Vagina (tissue), 2 donors: ENCODE results near the gene HSD17B2. TPM values are rescaled to one million over a fixed set of nuclear protein-coding genes. Genes with fewer than 3 reads are reported as not detected.

Experiments
- DNase-seq, 2 donors: peaks; one replicate each; pipeline ENCODE4 v3.0.0-alpha.2; 2017; ENCODE audit errors: extremely low spot score in 2 of 2
- H3K27ac ChIP-seq: fragments of 200-600 bp; sonication (generic); one replicate; pipeline ENCODE4 v1.5.1; 2019
- H3K27me3 ChIP-seq: fragments of 200-600 bp; sonication (generic); one replicate; pipeline ENCODE4 v1.5.1; 2019
- H3K36me3 ChIP-seq, 2 donors: fragments of 200-600 bp; sonication (generic); one replicate each; pipeline ENCODE4 v1.5.1; 2017 to 2019
- H3K4me1 ChIP-seq: fragments of 200-600 bp; sonication (generic); one replicate; pipeline ENCODE4 v1.5.1; 2019
- H3K4me3 ChIP-seq, 2 donors: fragments of 200-600 bp; sonication (generic); 1 replicate in 1 of 2; 2 replicates in 1 of 2; pipeline ENCODE4 v1.5.1; 2016 to 2019
- H3K9me3 ChIP-seq: fragments of 200-600 bp; sonication (generic); one replicate; pipeline ENCODE4 v1.5.1; 2019
- POLR2A ChIP-seq, 2 donors: fragments of 450-650 bp; IDR thresholded peaks; one replicate each; pipeline ENCODE4 v1.6.1; 2017; ENCODE audit warnings: antibody characterized with exemption in 2 of 2, mild to moderate bottlenecking in 2 of 2, moderate library complexity in 2 of 2
- POLR2AphosphoS5 ChIP-seq, 2 donors: sonication (generic); formaldehyde crosslinking; IDR thresholded peaks; one replicate each; pipeline ENCODE4 v1.9.0; 2017; ENCODE audit warnings: antibody characterized with exemption in 2 of 2, mild to moderate bottlenecking in 2 of 2, low read depth in 1 of 2; ENCODE audit not compliant: insufficient read depth in 1 of 2
- intact Hi-C: fragments of 100-400 bp; cut with DNase I; formaldehyde crosslinking; loops from one replicate; pipeline ENCODE4 v1.15.1; 2023
- total RNA-seq: library from RNA; depleted of rRNA; stranded (reverse); fragments of >200 nt; gene quantifications from one replicate; pipeline ENCODE4 v1.2.3, GENCODE V29; 2016
- TF ChIP-seq, protein P1 (sequence below), 3 experiments: fragments of 450-650 bp in 2 of 3; fragments of 200-600 bp in 1 of 3; sonication (generic) in 1 of 3; IDR thresholded peaks; one replicate each; pipeline ENCODE4 v1.5.1; 2017 to 2019; ENCODE audit warnings: antibody characterized with exemption in 3 of 3, mild to moderate bottlenecking in 2 of 3, moderate library complexity in 2 of 3

HSD17B2 gene
- total RNA-seq, 1 donor from 2014 or later, result 2.9 TPM

DNA sequence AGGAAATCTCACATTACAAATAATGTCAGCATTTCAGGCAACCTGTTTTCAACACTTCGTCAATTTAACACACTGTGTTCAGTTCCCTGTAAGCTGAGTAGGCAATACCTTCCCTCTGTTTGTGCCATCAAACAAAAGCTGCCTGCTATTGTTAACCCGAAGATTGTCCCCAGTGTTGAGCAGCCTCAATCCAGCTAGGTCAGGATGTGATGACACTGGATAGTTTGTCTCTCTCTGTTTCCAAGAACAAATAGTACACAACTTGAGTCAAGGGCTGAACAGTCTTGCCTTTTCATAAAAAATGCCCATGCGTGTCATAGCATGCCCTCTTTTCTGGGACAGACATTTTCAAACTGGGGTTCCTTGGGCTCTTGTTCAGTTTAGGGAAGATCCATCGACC, 36.4 kb downstream of the HSD17B2 start:
- no peak for DNase-seq
- intact Hi-C loops, result no loop called here
- Histone ChIP-seq H3K36me3 (no peaks in the 10 kb centered on the region), H3K4me1 (no peaks in the 10 kb centered on the region), H3K4me3 (no peak overlapping the region), H3K27me3 (no peaks in the 10 kb centered on the region), H3K27ac (no peak overlapping the region), H3K9me3 (no peaks in the 10 kb centered on the region)
- no peak for TF ChIP-seq POLR2A (IDR thresholded peaks at IDR 0.05)
- TF ChIP-seq POLR2AphosphoS5 (IDR thresholded peaks at IDR 0.05; ENCODE audit: insufficient read depth in 1 of 2, low read depth in 1 of 2), result no peak
- TF ChIP-seq, protein P1, sequence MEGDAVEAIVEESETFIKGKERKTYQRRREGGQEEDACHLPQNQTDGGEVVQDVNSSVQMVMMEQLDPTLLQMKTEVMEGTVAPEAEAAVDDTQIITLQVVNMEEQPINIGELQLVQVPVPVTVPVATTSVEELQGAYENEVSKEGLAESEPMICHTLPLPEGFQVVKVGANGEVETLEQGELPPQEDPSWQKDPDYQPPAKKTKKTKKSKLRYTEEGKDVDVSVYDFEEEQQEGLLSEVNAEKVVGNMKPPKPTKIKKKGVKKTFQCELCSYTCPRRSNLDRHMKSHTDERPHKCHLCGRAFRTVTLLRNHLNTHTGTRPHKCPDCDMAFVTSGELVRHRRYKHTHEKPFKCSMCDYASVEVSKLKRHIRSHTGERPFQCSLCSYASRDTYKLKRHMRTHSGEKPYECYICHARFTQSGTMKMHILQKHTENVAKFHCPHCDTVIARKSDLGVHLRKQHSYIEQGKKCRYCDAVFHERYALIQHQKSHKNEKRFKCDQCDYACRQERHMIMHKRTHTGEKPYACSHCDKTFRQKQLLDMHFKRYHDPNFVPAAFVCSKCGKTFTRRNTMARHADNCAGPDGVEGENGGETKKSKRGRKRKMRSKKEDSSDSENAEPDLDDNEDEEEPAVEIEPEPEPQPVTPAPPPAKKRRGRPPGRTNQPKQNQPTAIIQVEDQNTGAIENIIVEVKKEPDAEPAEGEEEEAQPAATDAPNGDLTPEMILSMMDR (IDR thresholded peaks at IDR 0.05), result no peak

DNA sequence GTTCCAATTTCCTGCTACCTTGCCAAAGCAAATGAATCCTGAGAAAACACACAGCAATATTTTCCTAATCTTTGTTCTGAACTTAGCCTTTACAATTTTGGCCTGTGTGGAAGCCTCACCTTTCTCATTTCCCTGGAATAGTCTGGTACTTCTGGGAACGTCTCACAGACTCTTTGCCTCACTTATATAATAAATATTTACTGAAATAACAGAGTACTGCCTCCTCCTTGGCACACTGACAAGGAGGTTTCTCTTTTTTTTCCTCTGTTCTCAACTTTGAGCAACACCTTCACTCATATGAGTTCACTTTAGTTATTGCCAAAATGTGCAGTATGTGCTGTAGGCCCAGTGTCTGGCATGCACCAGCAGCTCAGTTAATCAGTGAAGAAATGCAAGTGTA, 37.3 kb downstream of the HSD17B2 start:
- Histone ChIP-seq H3K4me3 (no peak overlapping the region), H3K27ac (no peak overlapping the region), H3K9me3 (no peaks in the 10 kb centered on the region), H3K4me1 (no peaks in the 10 kb centered on the region), H3K36me3 (no peaks in the 10 kb centered on the region), H3K27me3 (no peaks in the 10 kb centered on the region)
- TF ChIP-seq POLR2AphosphoS5 (IDR thresholded peaks at IDR 0.05; ENCODE audit: insufficient read depth in 1 of 2, low read depth in 1 of 2), result no peak
- no peak for TF ChIP-seq POLR2A (IDR thresholded peaks at IDR 0.05)
- TF ChIP-seq, protein P1 (IDR thresholded peaks at IDR 0.05), result no peak
- DNase-seq, result no peak
- intact Hi-C loops, result no loop called here

DNA sequence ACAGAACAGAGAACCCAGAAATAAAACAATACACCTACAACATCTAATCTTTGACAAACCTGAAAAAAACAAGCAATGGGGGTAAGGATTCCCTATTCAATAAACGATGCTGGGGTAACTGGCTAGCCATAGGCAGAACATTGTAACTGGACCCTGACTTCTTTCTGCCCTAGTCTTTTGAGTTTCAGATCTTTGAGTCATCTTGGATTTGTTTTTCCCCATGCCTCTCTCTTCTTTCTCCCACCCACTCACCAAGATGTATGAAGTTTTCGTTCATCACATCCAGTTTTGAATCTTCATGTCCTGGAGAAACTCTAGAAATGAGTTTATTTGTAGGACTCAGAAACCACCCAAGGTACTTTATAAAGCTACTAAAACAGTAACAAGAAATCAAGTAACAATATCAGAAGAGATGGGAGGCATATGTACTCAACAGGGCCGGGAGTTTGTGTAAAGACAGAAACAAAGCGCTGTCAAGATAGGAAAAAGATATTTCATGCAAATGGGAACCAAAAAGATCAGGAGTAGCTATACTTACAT, 39.0 kb downstream of the HSD17B2 start:
- no peaks in the 10 kb centered on the region for H3K36me3 ChIP-seq
- no peak for TF ChIP-seq POLR2AphosphoS5 (IDR thresholded peaks at IDR 0.05; ENCODE audit: insufficient read depth in 1 of 2, low read depth in 1 of 2)
- no peak for TF ChIP-seq POLR2A (IDR thresholded peaks at IDR 0.05)
- TF ChIP-seq, protein P1 (IDR thresholded peaks at IDR 0.05), result no peak
- no peak for DNase-seq
- no peaks in the 10 kb centered on the region for H3K4me1 ChIP-seq
- H3K4me3 ChIP-seq, result no peak overlapping the region
- no peak overlapping the region for H3K27ac ChIP-seq
- H3K9me3 ChIP-seq, result no peaks in the 10 kb centered on the region
- intact Hi-C loops, result no loop called here
- no peaks in the 10 kb centered on the region for H3K27me3 ChIP-seq

DNA sequence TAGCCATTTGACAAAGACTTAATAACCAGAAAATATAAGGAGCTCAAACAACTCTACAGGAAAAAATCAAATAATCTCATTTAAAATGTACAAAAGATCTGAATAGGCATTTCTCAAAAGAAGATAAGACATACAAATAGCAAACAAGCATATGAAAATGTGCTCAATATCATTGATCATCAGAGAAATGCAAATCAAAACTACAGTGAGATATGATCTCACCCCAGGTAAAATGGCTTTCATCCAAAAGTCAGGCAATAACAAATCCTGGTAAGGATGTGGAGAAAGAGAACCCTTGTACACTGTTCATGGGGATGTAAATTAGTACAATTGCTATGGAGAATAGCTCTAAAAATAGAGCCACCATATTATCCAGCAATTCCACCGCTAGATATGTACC, 43.1 kb downstream of the HSD17B2 start:
- intact Hi-C loops, result no loop called here
- TF ChIP-seq, protein P1 (IDR thresholded peaks at IDR 0.05), result no peak
- TF ChIP-seq POLR2A (IDR thresholded peaks at IDR 0.05) (no peak), POLR2AphosphoS5 (IDR thresholded peaks at IDR 0.05; ENCODE audit: insufficient read depth in 1 of 2, low read depth in 1 of 2) (no peak)
- no peaks in the 10 kb centered on the region for H3K36me3 ChIP-seq
- no peaks in the 10 kb centered on the region for H3K9me3 ChIP-seq
- H3K4me1 ChIP-seq, result no peaks in the 10 kb centered on the region
- H3K27me3 ChIP-seq, result no peaks in the 10 kb centered on the region
- DNase-seq, result no peak
- no peak overlapping the region for H3K4me3 ChIP-seq
- H3K27ac ChIP-seq, result no peak overlapping the region

DNA sequence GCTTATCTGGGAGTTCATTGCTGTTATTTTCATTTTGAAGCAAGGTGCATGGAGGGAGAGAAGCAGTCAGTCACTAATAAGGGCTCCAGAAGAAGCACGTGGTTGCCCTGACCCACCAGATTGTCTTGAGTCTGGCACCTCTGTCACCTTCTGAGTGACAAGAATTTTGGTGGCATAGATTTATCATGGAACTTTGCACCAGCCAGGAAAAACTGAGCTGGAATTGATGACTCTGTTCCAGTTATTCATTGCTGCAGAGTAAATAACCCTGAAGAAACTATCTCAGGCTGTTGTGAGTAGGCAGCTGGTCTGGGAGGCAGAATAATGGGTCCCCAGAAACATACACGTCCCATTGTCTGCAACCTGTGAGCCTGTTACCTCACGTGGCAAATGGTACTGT, 44.8 kb downstream of the HSD17B2 start:
- H3K27ac ChIP-seq, result no peak overlapping the region
- no peaks in the 10 kb centered on the region for H3K36me3 ChIP-seq
- no peak overlapping the region for H3K4me3 ChIP-seq
- intact Hi-C loops, result no loop called here
- TF ChIP-seq, protein P1 (IDR thresholded peaks at IDR 0.05), result no peak
- TF ChIP-seq POLR2AphosphoS5 (IDR thresholded peaks at IDR 0.05; ENCODE audit: insufficient read depth in 1 of 2, low read depth in 1 of 2) (no peak), POLR2A (IDR thresholded peaks at IDR 0.05) (no peak)
- DNase-seq, result peak in 1 of 2 donors; percentile 62
- H3K4me1 ChIP-seq, result no peaks in the 10 kb centered on the region
- H3K27me3 ChIP-seq, result no peaks in the 10 kb centered on the region
- no peaks in the 10 kb centered on the region for H3K9me3 ChIP-seq
